NCI-H2029 treated with DMSO at 0.1 percent for 48 hours (cell line): ENCODE measurements around the gene TRAPPC4.
A peak's percentile ranks its signal among the peaks of the same experiment; 100 is the strongest.
"Not testable (repeated sequence)": the region's sequence is repeated elsewhere in the genome, so short reads cannot be mapped to it uniquely, and the experiment has no call there.

ENCODE experiments used
- DNase-seq: peaks from one replicate; lab custom pipeline; 2025; lab: John Stamatoyannopoulos, UW

TRAPPC4 gene

DNA sequence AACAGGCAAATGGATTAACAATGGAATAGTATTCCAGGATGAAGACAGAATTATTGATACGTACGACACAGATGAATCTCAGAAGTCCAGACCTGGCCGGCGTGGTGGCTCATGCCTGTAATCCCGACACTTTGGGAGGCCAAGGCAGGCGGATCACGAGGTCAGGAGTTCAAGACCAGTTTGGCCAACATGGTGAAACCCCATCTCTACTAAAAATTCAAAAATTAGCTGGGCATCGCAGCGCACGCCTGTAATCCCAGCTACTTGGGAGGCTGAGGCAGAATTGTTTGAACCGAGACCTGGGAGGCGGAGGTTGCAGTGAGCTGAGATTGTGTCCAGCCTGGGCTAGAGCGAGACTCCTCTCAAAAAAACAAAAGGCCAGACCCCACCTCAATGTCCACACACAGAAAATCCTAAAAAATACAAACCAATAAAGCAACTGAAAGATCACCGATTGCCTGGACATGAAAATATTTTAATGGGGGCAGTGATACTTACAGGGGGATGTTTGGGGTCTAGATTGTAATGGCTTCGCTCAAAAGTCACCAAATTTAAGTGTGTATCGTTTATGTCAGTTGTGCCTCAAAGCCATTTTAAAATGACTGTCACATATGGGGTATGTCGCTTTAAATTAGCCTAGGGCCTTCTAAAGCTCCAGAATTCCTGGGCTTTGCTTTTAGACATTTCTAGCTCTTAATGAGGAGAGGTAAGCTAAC, 4.2 kb upstream of the TRAPPC4 start:
- DNase-seq: no peak

DNA sequence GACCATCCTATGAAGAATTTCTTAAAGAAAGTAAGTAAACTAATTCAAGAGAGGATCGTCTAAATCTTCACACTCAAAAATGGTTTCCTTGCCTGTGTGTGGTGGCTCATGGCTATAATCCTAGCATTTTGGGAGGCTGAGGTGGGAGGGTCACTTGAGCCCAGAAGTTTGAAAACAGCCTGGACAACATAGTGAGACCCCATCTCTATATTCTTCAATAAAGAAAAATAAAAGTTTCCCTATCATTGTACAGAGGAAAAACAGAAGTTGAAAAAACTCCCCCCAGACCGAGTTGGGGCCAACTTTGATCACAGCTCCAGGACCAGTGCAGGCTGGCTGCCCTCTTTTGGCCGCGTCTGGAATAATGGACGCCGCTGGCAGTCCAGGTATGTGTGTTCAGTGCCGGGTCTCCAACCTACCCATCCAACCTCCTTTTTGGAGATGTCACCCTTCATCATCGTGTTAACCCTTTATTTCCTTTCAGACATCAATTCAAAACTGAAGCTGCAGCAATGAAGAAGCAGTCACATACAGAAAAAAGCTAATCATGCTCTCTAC, 3.4 kb upstream of the TRAPPC4 start:
- DNase-seq: no peak

DNA sequence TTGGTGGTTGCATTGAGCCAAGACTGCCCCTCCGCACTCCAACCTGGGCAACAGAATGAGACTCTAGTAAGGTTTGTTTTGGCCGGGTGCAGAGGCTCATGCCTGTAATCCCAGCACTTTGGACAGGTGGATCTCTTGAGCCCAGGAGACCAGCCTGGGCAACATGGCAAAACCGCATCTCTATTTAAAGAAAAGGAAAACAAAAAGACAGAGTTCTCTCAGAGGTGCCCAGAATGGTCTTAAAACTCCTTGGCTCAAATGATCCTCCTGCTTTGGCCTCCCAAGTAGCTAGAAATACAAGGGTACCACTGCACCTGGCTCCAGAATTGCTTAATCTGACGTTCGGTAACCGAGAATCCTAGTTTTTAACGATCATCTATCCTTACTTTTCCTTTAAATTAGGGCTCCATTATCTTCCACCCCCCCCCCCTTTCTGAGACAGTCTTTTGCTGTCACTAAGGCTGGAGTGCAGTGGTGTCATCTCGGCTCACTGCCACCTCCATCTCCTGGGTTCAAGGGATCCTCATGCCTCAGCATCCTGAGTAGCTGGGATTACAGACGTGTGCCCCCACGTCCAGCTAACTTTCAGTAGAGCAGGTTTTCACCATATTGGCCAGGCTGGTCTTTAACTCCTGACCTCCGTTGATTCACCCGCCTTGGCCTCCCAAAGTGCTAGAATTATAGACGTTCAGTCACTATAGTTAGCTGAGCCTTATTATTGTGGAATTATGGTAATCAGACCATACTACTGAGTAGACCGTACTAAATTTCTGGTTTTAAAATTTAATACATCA, 2.2 kb upstream of the TRAPPC4 start:
- DNase-seq: no peak

DNA sequence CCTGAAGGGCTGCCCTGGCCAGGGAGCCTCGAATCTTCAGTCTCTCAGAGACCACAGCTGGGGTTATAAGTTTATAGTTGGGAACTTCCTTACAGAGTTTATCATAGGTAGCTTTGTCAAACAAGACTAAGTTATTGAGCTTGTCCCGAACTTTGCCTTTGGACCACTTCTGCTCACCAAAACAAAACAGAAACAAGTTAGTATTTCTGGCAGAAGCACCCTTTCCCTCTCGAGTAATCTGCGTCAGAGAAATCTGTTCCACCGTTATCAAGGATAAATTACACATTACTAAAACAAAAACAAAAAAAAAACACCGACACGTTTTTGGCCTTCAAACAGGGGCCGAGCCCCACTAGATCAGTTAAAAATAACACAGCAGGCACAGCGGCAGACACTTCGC, 1.2 kb upstream of the TRAPPC4 start:
- not testable (repeated sequence) for DNase-seq

DNA sequence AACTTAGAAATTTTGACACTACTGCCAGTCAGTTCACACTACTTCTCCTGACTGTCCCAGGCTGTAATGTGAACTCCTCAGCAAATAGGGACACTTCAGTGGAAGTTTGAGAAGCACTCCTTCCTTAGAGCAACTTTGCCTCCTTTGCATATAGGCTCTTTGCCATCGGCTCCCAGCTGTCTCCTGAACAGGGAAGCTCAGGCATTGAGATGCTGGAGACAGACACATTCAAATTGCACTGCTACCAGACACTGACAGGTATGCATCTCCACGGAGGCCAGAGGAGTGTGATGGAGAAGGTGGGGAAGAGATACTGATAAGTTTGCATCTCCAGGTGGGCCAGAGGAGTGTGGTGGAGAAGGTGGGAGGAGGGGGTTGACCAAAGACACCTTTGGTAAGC, 1.4 kb downstream of the TRAPPC4 start:
- no peak for DNase-seq

DNA sequence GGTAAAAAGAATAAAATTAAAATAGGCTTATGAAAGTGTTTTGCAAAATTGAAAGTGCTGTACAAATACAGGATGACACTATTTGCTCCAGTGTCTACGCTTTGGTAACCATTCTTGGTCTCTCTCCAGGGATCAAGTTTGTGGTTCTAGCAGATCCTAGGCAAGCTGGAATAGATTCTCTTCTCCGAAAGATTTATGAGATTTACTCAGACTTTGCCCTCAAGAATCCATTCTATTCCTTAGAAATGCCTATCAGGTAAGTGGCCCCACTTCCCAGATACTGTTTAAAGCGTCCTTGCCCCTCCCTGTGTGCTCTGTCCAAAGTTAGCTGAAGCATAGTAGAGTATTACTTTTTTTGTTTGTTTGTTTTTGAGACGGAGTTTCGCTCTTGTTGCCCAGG, 3.1 kb downstream of the TRAPPC4 start:
- no peak for DNase-seq

DNA sequence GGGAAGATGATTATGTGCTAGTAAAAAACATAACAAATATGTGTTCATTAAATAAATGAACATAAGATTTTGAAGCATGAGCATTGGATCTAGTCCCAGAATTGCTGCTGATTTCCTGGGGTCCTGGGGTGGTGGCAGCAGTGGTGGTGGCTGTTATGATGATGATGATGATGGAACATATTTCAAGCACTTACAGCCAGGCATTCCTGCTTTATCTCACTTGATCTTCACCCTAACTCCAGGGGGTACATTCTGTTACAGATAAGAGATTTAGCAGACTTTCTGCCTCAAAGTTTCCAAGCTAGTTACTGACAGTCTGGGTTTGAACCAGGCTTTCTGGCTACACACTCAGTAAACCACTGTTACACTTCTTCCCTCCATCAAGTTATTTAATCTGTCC, 5.2 kb downstream of the TRAPPC4 start:
- no peak for DNase-seq

DNA sequence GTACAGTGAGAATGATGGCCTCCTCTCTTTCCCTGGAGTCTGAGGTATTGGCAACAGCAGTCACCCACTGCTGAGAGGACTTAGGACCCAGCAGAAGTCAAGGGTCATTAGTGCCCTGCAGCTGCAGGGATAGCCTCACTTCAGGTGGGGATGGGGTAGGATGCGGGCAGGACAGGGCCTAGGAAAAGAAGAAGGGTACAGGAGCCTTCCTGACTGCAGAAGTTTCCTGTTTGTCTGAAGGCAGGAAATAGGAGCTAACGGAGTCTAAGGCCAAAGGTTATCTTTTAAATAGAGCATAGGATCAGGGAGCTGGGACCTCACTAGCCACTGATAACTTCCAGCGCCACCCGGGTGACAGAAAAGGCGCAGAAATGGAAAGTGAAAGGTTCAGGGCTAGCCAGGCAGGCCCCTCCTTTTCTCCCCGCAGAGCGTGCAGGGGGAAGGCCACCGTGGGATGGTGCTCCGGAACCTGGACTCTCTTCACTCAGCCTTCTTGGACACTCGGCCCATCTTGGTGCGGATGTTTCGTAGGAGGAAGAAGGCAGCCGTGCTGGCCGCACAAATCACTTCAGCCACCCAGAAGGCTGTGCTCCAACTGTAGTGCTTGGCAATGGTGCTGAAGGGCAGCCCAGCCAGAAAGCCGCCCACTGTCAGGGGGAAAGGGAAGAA, 6.0 kb downstream of the TRAPPC4 start:
- no peak for DNase-seq

DNA sequence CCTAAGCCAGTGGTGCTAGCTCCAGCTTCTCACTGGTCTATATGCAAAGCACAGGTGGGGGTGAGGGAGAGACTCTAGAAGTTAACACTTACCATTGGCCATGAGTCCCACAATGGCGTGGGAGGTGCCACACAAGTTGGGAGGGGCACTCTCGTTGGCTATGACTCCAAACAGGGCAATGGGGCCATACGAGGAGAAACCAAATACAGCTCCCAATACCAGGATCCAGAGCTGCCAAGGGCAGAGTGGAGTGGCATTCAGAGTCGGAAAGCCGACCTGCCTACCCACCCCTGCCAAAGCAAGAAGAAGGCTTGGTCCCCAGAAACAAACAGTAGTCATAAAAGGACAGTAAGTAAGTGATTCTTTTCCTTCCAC, 6.5 kb downstream of the TRAPPC4 start:
- no peak for DNase-seq

DNA sequence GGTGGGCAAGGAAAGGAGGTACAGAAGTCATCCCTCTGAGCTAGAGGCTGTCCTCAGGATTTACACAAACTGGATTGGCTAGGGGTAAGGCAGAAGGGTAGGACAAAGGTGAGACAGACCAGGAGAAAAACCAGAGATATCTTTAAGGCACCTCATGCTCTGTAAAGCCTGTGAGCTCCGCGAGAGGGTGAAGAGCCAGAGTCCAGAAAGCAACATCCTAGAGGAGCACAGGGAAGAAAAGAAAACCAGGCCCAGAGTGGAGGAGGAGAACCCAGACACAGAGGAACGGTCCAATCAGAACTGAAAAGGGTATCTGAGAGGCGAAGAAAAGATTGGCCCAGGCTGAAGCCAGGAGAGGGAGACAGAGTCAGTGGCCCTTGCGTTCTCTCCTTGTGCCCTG, 7.0 kb downstream of the TRAPPC4 start:
- no peak for DNase-seq

DNA sequence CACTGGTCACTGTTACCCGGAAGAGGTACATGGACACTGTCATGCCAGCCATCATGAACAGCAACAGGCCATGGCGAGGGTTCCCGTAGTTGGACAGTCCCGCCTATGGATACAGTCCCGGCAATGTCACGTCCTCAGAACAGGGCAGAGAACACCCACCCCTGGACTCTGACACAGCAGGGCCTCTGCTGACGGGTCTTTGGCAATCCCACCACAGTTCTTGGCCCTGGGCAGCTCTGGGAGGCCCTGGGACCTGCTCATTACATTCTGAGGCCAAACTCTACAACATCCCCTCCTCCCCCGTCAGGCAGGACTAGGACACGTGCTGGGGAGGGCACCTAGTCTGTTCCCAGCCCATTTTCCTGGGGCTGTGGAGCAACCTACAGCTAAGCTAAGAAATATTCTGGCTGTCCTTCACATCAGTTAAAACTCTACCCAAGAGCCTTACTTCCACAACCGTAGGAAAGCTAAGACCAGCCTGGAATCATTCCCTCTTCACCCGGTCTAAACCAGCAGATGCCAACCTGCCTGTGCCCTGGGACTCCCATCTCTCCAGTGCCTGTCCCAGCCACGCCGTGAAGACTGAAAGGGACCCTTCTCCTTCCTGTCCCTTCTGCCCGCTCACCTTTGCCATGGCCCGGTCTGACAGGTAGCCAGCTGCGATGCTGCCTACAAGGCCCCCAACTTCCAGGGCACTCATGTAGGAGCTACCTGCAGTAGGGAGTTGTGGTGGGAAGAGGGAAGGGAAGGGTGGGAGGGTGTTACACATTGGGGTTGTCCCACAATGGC, 7.6 kb downstream of the TRAPPC4 start:
- DNase-seq: no peak

DNA sequence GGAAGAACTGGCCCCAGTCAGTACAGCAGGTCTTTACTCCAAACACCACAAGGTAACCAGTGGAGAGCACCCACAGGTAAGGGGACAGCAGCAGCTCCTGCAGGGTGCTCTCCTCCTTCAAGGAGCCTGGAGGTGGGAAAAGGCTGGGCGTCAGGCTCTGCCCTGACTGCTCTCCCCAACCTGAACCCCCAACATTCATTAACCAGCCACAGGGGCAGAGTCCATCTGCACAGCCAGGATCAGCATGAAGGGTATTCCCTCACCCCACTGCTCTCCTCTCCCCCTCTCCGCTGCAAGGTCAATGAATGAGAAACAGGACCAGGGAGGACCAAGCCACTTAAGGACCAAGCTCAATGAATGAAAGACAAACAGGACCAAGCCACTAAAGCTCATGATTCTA, 8.4 kb downstream of the TRAPPC4 start:
- DNase-seq: no peak

DNA sequence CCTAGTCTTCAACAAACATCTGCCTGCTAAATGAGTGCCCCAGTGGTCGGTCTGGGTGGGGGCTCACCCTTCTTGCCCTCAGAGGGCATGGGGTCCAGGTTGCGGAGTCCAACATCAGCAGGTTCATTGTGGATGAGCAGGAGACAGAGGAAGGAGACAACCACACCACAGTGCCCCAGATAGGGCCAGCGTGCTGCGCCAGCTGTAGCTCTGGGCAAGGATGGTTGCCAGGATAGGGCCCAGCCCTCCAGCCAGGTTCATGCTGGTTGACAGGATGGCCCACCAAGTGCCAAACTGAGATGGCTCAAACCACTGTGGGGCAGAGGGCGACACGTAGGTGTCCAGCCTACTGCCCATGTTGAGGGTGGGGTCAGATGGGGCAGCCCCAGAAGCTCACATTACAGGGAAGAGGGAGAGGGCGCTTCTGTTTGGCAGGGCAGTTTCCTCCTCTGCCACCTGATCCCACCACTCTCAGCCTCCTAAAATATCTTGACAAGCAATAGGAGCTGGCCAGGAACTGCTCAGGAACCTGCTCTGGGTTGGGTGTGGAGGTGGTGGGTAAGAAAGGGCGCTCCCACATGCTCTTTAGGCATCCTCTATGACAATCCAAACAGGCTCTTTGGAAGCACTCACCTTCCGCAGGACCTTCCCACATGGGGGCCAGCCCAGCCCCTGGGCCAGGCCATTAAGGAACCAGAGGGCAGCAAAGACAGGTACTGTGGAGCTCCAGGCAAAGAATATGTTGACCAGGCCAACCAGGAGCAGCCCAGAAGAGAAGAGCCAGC, 9.2 kb downstream of the TRAPPC4 start:
- DNase-seq: no peak

DNA sequence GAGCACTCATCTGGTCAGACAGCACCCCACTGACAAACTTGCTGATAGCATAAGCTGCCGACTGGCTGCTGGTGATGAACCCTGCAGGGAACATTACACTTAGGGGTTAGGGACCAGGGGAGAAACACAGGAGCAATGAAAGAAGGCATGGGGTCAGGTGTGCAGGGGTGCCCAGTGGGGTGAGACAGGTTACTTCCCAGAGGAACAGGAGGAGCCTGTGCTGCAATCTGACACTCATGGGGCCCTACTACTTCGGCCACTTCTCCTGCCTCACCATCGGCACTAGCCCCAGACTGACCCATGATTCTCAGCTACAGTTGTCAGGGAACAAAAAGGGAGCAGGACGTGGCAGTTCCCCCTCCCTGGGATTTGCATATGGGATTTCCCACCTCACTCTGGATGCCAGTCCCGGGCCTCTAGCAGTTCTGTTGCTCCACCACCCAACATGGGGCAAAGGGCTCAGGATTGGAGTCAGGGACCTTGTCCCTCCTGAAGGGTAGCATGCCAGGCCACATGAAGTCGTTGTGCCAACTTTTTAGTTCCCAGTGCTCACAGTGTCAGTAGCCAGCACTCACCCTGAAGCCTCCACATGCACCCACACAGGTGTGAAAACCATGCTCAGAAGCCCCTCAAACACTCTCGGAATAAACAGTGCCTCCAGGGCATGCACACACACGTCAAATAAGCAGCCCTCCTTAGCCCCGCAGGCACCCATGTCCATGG, 9.9 kb downstream of the TRAPPC4 start:
- DNase-seq: no peak

DNA sequence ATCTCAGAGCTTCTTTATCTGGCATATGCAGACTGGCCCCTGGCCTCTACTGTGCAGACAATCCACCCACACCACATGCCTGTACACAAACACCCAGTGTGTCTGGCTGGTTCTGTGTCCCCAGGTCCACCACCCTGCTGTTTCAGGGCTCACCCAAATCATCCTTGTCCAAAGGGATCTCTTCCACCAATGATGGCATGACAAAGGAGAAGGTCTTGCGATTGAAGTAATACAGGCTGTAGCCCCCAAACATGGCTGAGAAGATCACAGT, 10.4 kb downstream of the TRAPPC4 start:
- DNase-seq: no peak

DNA sequence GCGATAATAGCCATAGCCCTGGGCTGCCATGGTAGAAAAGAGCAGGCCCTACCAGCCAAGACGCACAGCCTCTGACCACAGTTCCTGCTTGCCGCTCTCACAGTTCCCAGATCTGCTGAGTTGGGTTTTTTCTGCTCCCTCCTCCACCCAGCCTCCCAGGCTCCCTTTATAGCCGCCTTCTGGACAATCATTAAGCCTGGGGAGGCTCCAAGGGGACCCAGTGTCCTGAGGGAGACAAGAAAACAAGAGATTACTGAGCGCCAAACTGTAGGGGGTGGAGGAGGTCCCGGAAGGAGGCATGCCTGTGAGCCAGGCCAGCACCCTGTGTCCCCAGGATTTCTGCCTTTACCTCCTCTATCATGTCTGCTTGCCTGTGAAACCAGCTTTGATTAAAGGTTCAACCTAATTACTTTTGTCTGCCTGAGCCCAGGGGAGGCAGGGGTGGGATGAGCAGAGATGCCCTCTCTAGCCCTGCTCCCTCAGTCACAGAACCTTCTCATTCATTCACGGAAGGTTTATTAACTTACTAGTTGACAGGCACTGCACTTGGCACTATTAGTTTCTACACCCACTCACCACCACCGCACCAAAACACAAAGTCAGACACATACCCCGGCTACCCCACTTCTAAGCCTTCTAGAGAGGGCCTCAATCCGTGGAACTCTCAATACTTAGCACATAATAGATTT, 10.9 kb downstream of the TRAPPC4 start:
- DNase-seq: no peak

DNA sequence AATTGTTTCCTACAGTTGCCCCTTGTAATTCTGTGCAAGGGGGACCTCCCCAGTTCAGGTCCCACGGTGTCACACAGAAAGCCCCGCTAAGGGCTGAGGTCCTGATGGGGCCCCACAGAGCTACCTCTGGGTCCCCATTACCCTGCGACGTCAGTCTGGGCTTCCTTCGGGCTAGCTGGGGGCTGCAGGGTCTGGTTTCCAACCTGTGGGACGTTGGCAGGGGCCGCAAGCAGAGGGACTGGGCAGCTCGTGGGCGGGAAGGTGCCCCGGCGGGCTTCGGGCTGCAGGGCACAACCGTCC, 11.4 kb downstream of the TRAPPC4 start:
- no peak for DNase-seq

DNA sequence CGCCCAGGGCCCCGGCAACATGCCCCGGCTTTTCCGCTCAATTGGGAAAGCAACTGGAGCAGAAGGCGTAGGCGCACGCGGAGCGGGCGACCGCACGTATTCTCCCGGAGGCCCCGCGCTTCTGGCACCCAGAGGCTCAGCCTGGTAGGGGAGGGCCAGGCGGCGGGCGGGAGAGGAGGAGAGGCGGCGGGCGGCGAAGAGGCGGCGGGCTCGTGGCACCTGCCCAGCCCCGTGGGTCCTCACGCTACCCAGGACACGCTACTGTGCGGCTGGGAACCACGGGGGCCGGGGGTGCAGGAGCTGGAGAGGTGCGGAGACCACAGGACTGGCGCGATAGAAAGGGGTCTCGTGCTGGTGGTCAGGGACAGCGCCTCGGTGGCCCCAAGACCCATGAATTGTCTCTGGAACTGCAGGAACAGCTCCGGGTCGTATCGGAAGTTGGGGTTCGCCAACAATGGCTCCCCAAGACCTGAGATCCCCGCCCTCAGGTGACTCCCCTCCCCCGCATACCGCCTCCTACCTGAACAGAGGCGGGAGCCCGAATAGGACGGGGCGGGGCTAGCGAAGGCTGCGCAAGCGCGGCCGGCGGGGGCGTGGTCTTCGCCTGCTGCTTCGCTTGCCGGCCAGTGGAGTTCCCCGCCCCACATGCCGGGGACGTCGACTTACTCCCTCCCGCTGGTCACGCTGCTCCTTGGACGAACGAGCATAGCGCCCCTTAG, 11.9 kb downstream of the TRAPPC4 start, which contains the start of gene SLC37A4:
Gene SLC37A4 (minus strand): TSS at position 549 of the 719 bp plus-strand sequence.
- peak; percentile 78 for DNase-seq

DNA sequence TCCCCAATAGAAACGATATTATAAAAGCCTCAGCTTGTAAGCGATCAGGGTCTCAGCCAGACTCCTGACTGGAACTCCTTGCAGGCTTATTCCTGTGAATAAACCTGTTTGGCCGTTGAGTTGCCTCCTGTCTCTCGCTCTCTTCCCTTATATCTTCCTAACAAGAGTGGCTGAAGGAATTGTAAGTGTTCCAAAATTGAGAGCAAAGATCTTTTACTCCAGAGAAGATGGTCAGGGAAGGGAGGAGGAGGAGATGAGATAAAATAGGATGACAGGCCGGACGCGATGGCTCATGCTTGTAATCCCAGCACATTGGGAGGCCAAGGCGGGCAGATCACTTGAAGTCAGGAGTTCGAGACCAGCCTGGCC, 13.3 kb downstream of the TRAPPC4 start:
- DNase-seq: no peak

DNA sequence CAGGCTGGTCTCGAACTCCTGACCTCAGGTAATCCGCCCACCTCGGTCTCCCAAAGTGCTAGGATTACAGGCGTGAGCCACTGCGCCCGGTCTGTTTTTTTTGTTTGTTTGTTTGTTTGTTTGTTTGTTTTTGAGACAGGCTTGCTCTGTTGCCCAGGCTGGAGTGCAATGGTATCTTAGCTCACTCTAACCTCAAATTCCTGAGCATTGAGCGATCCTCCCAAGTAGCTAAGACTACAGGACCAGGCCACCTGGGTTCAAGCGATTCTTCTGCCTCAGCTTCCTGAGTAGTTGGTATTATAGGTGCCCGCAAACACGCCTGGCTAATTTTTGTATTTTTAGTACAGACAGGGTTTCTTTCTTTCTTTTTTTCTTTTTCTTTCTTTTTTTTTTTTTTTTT, 14.9 kb downstream of the TRAPPC4 start:
- not testable (repeated sequence) for DNase-seq
